HEK293 (cell line): ENCODE results near the gene DHRS7B.

Experiments
- CTCF ChIP-seq: fragments of 450-650 bp; formaldehyde crosslinking; IDR thresholded peaks from 2 replicates; pipeline ENCODE4 v1.5.1; 2016; ENCODE audit warnings: missing biosample characterization, missing genetic modification characterization
- KLF7 ChIP-seq: fragments of 450-650 bp; formaldehyde crosslinking; IDR thresholded peaks from 2 replicates; pipeline ENCODE4 v1.5.1; 2016; ENCODE audit warnings: missing biosample characterization, missing genetic modification characterization, borderline replicate concordance
- MEIS1 ChIP-seq: sonication (generic); formaldehyde crosslinking; IDR thresholded peaks from 2 replicates; pipeline ENCODE4 v1.8.1; 2022; ENCODE audit warnings: missing genetic modification reagents, mild to moderate bottlenecking, borderline replicate concordance
- YY1 ChIP-seq: fragments of 450-650 bp; formaldehyde crosslinking; IDR thresholded peaks from 2 replicates; pipeline ENCODE4 v1.5.1; 2018; ENCODE audit warnings: missing biosample characterization, missing genetic modification characterization
- ZFP37 ChIP-seq: fragments of 450-650 bp; formaldehyde crosslinking; IDR thresholded peaks from 2 replicates; pipeline ENCODE4 v1.5.1; 2016; ENCODE audit warnings: missing biosample characterization, missing genetic modification characterization
- ZFP69B ChIP-seq: fragments of 450-650 bp; formaldehyde crosslinking; IDR thresholded peaks from 2 replicates; pipeline ENCODE4 v1.5.1; 2016; ENCODE audit warnings: missing biosample characterization, missing genetic modification characterization
- ZNF155 ChIP-seq: fragments of 450-650 bp; formaldehyde crosslinking; IDR thresholded peaks from 2 replicates; pipeline ENCODE4 v1.5.1; 2016; ENCODE audit warnings: missing biosample characterization, missing genetic modification characterization
- ZNF274 ChIP-seq, 2 experiments: fragments of 200-500 bp in 1 of 2; fragments of 450-650 bp in 1 of 2; sonication (Bioruptor generic) in 1 of 2; formaldehyde crosslinking in 1 of 2; IDR thresholded peaks; 2 replicates each; pipeline versions ENCODE4 v1.5.1 to v1.6.1; 2014 to 2016; ENCODE audit warnings: borderline replicate concordance in 1 of 2, inconsistent platforms in 1 of 2, low read length in 1 of 2, missing biosample characterization in 1 of 2, missing genetic modification characterization in 1 of 2
- ZNF335 ChIP-seq: fragments of 450-650 bp; formaldehyde crosslinking; conservative IDR thresholded peaks from 2 replicates; pipeline ENCODE4 v1.5.1; 2016; ENCODE audit warnings: missing biosample characterization, missing genetic modification characterization
- ZNF549 ChIP-seq: fragments of 450-650 bp; IDR thresholded peaks from 2 replicates; pipeline ENCODE4 v1.5.1; 2018; ENCODE audit warnings: missing biosample characterization, missing genetic modification characterization, mild to moderate bottlenecking, inconsistent platforms, moderate library complexity
- ZNF580 ChIP-seq: fragments of 450-650 bp; formaldehyde crosslinking; IDR thresholded peaks from 2 replicates; pipeline ENCODE4 v1.5.1; 2016; ENCODE audit warnings: missing biosample characterization, missing genetic modification characterization
- ZNF670 ChIP-seq: fragments of 450-650 bp; formaldehyde crosslinking; IDR thresholded peaks from 2 replicates; pipeline ENCODE4 v1.5.1; 2016; ENCODE audit warnings: missing biosample characterization, missing genetic modification characterization, low read depth
- ZNF76 ChIP-seq: fragments of 450-650 bp; formaldehyde crosslinking; IDR thresholded peaks from 2 replicates; pipeline ENCODE4; 2016; ENCODE audit warnings: low read depth, missing biosample characterization, missing genetic modification characterization, borderline replicate concordance
- ZNF830 ChIP-seq: fragments of 450-650 bp; IDR thresholded peaks from 2 replicates; pipeline ENCODE4 v1.5.0; 2018; ENCODE audit warnings: missing biosample characterization, missing genetic modification characterization, low read depth, mild to moderate bottlenecking, moderate library complexity
- ZSCAN18 ChIP-seq: fragments of 450-650 bp; formaldehyde crosslinking; IDR thresholded peaks from 2 replicates; pipeline ENCODE4 v1.5.1; 2016; ENCODE audit warnings: missing biosample characterization, missing genetic modification characterization
- ZSCAN23 ChIP-seq: fragments of 450-650 bp; formaldehyde crosslinking; IDR thresholded peaks from 2 replicates; pipeline ENCODE4 v1.5.1; 2016; ENCODE audit warnings: missing biosample characterization, missing genetic modification characterization
- ZXDB ChIP-seq: fragments of 450-650 bp; formaldehyde crosslinking; IDR thresholded peaks from 2 replicates; pipeline ENCODE4 v1.5.1; 2016; ENCODE audit warnings: missing biosample characterization, missing genetic modification characterization
- TF ChIP-seq, protein P1 (sequence below): fragments of 450-650 bp; formaldehyde crosslinking; IDR thresholded peaks from 2 replicates; pipeline ENCODE4; 2016; ENCODE audit warnings: missing biosample characterization, missing genetic modification characterization
- TF ChIP-seq, protein P2 (sequence below): fragments of 450-650 bp; IDR thresholded peaks from 2 replicates; pipeline ENCODE4 v1.5.1; 2018; ENCODE audit warnings: missing biosample characterization, missing genetic modification characterization
- TF ChIP-seq, protein P3 (sequence below): fragments of 450-650 bp; formaldehyde crosslinking; IDR thresholded peaks from 2 replicates; pipeline ENCODE4 v1.5.1; 2016; ENCODE audit warnings: missing biosample characterization, missing genetic modification characterization

Gene DHRS7B

DNA sequence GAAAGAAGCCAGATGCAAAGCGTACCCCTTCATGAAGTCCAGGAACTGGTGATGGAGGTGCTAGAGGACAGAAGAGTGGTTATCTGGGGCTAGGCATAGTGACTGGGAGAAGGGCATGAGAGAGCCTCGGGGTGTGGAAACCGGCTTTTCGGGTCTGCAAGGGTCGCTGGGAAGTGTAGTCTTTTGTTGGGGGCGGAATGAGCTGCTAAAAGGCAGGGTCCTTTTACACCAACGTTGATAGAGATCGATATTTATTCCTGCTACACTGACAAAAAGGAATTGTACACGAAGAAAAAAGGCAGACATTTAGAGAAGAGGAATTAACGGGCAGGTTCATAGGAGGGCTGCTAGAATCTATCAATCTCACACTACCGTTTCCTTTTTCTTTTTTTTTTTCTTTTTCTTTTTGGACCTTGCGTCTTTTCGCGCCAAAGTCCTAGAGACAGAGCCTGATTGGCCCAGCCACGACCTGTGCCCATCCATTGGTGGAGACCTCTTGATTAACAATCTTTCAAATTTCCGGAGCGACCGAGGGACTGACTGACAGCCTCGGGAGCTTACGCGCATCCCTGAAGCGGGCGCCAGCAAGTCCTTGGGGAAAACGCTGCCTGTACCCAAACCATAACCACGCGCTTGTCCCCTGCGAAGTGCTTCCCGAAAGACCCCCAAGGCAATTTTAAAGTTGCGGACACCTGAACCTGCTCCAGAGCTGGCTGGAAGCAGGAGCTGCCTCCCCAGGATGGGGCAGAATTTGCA is 27.7 kb upstream of the DHRS7B start (continued):
- TF ChIP-seq, protein P1, sequence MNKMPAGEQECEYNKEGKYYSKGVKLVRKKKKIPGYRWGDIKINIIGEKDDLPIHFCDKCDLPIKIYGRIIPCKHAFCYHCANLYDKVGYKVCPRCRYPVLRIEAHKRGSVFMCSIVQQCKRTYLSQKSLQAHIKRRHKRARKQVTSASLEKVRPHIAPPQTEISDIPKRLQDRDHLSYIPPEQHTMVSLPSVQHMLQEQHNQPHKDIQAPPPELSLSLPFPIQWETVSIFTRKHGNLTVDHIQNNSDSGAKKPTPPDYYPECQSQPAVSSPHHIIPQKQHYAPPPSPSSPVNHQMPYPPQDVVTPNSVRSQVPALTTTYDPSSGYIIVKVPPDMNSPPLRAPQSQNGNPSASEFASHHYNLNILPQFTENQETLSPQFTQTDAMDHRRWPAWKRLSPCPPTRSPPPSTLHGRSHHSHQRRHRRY, result no peak
- TF ChIP-seq ZFP37 (tag by site-specific recombination), result no peak
- TF ChIP-seq ZNF670 (tag by site-specific recombination), result no peak
- 0 out of 2 replicates have a peak, but pooled peaks have one; percentile 18 for TF ChIP-seq ZSCAN18 (tag by site-specific recombination)
- no peak for TF ChIP-seq ZNF549 (tag by site-specific recombination)
- no peak for TF ChIP-seq ZNF274 (IDR thresholded peaks at IDR 0.05; ENCODE audit: low read length)
- no peak for TF ChIP-seq ZNF274 (tag by site-specific recombination; IDR thresholded peaks at IDR 0.05; ENCODE audit: borderline replicate concordance)
- TF ChIP-seq ZNF155 (tag by site-specific recombination), result no peak
- no peak; the same call in 1 of the 2 replicates for TF ChIP-seq ZXDB (tag by site-specific recombination)
- TF ChIP-seq, protein P2, sequence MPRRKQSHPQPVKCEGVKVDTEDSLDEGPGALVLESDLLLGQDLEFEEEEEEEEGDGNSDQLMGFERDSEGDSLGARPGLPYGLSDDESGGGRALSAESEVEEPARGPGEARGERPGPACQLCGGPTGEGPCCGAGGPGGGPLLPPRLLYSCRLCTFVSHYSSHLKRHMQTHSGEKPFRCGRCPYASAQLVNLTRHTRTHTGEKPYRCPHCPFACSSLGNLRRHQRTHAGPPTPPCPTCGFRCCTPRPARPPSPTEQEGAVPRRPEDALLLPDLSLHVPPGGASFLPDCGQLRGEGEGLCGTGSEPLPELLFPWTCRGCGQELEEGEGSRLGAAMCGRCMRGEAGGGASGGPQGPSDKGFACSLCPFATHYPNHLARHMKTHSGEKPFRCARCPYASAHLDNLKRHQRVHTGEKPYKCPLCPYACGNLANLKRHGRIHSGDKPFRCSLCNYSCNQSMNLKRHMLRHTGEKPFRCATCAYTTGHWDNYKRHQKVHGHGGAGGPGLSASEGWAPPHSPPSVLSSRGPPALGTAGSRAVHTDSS (tag by site-specific recombination), result no peak
- TF ChIP-seq CTCF, result no peak
- peak; percentile 93 for TF ChIP-seq ZNF76 (tag by site-specific recombination)
- TF ChIP-seq ZNF830 (tag by site-specific recombination), result no peak
- TF ChIP-seq YY1 (tag by site-specific recombination), result peak; percentile 18; the same call in 1 of the 2 replicates
- TF ChIP-seq ZSCAN23 (tag by site-specific recombination), result no peak
- no peak; the same call in 1 of the 2 replicates for TF ChIP-seq KLF7
- TF ChIP-seq, protein P3, sequence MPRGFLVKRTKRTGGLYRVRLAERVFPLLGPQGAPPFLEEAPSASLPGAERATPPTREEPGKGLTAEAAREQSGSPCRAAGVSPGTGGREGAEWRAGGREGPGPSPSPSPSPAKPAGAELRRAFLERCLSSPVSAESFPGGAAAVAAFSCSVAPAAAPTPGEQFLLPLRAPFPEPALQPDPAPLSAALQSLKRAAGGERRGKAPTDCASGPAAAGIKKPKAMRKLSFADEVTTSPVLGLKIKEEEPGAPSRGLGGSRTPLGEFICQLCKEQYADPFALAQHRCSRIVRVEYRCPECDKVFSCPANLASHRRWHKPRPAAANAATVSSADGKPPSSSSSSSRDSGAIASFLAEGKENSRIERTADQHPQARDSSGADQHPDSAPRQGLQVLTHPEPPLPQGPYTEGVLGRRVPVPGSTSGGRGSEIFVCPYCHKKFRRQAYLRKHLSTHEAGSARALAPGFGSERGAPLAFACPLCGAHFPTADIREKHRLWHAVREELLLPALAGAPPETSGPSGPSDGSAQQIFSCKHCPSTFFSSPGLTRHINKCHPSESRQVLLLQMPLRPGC (tag by site-specific recombination), result 0 out of 2 replicates have a peak, but pooled peaks have one; percentile 54
- no peak for TF ChIP-seq MEIS1 (CRISPR knock-in tag)
- TF ChIP-seq ZNF580 (tag by site-specific recombination), result peak; percentile 48
- TF ChIP-seq ZFP69B (tag by site-specific recombination), result peak; percentile 5; the same call in 1 of the 2 replicates
- peak; percentile 99 for TF ChIP-seq ZNF335
